ENCODE data around the gene PPIL3. TPM values are rescaled to one million over a fixed set of nuclear protein-coding genes. Genes with fewer than 3 reads are reported as not detected.
A peak's percentile ranks its signal among the peaks of the same experiment; 100 is the strongest.

The PPIL3 gene
- total and polyA plus RNA-seq, 3 donors from 2014 or later = 37.0 to 50.2 (median 44.7) TPM

GRCh38 chr2:200862532-200863000 is 26.3 kb downstream of the PPIL3 start:
- peak; percentile 81 for DNase-seq
- H3K27me3 ChIP-seq = no peaks in the 10 kb centered on the region
- no peaks in the 10 kb centered on the region for H3K9me3 ChIP-seq
- TF ChIP-seq POLR2A (IDR thresholded peaks at IDR 0.05) = peak; percentile 61
- no peak for TF ChIP-seq CTCF (IDR thresholded peaks at IDR 0.05)
- intact Hi-C loops (cut with DNase I; ENCODE audit: low total_unique reads) = no loop called here
- 0 to 1% methylated on average over 13 of the region's 13 CpGs for WGBS, 2 donors
- no peaks in the 10 kb centered on the region for H3K36me3 ChIP-seq (ENCODE audit: low read depth, missing control alignments)
- H3K4me1 ChIP-seq = peaks cover 26% of the 10 kb centered on the region
- H3K4me3 ChIP-seq = peak overlapping the region; percentile 97 to 100
- H3K27ac ChIP-seq = peak overlapping the region; percentile 100

GRCh38 chr2:200861617-200862155 is 27.2 kb downstream of the PPIL3 start:
- no peaks in the 10 kb centered on the region for H3K36me3 ChIP-seq (ENCODE audit: low read depth, missing control alignments)
- peaks cover 19% of the 10 kb centered on the region for H3K4me1 ChIP-seq

DNA sequence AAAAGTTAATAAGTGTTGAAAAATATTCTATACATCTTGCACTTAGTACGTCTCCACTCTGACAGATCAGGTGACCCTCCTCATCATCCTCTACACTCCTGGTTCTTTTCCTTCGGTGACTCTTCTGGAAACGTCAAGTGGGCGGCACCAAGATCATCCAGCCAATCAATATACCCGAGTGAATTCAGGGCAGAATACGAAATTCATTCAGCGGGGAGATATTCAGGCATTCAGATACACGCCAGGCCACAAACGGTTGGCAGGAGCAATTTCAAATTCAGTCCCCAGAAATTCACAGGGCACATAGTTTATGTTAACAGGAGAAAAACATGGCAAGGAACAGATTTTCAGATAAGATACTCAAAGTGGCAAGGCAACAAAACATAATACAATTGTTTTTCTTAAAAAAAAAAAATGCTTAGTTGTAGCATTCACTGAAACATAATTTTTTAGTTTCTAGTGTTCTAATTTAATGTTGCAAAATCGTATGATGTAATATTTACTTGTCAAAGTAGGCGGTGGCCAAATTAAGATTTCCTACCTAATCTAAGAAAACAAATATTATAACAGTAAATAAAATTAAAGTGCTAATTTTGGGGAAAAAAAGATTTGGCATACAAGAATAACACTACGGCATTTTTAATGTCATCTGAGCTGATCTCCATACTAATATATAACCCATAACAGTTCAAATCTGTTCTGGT is 28.6 kb downstream of the PPIL3 start:
- intact Hi-C loops (cut with DNase I; ENCODE audit: low total_unique reads) = no loop called here
- H3K9me3 ChIP-seq = no peaks in the 10 kb centered on the region
- peak; percentile 46 for DNase-seq
- no peaks in the 10 kb centered on the region for H3K36me3 ChIP-seq (ENCODE audit: low read depth, missing control alignments)
- TF ChIP-seq POLR2A (IDR thresholded peaks at IDR 0.05) (no peak), CTCF (IDR thresholded peaks at IDR 0.05) (no peak)
- H3K4me3 ChIP-seq = no peak overlapping the region
- WGBS, 2 donors = 32 to 33% methylated on average over 12 of the region's 12 CpGs
- H3K27ac ChIP-seq = peak overlapping the region; percentile 51 to 100
- no peaks in the 10 kb centered on the region for H3K27me3 ChIP-seq
- H3K4me1 ChIP-seq = peaks cover 18% of the 10 kb centered on the region

More at GRCh38 chr2:200861617-200862155, 27.2 kb downstream of the PPIL3 start:
- 4 to 8% methylated on average over 4 of the region's 4 CpGs for WGBS, 2 donors
- H3K27ac ChIP-seq = peak overlapping the region; percentile 100
- H3K4me3 ChIP-seq = peak overlapping the region; percentile 97 to 100
- TF ChIP-seq POLR2A (IDR thresholded peaks at IDR 0.05) = no peak
- no peak for TF ChIP-seq CTCF (IDR thresholded peaks at IDR 0.05)
- no peaks in the 10 kb centered on the region for H3K9me3 ChIP-seq
- intact Hi-C loops (cut with DNase I; ENCODE audit: low total_unique reads) = no loop called here
- DNase-seq = no peak
- H3K27me3 ChIP-seq = no peaks in the 10 kb centered on the region

GRCh38 chr2:200856806-200857205 is 32.1 kb downstream of the PPIL3 start:
- TF ChIP-seq CTCF (IDR thresholded peaks at IDR 0.05) (no peak), POLR2A (IDR thresholded peaks at IDR 0.05) (no peak)
- DNase-seq = no peak
- peaks cover 15% of the 10 kb centered on the region for H3K4me1 ChIP-seq
- no peaks in the 10 kb centered on the region for H3K9me3 ChIP-seq
- H3K27ac ChIP-seq = no peak overlapping the region
- no peak overlapping the region for H3K4me3 ChIP-seq
- WGBS, 2 donors = 85 to 91% methylated on average over 8 of the region's 8 CpGs
- no peaks in the 10 kb centered on the region for H3K27me3 ChIP-seq
- intact Hi-C loops (cut with DNase I; ENCODE audit: low total_unique reads) = loop anchor here (5.0 kb wide), 1 partner anchor 45 kb away; the partner anchor contains the start of gene BZW1
- H3K36me3 ChIP-seq (ENCODE audit: low read depth, missing control alignments) = no peaks in the 10 kb centered on the region
